ENCODE results near the gene PTRH2.
"Not testable (repeated sequence)": the region's sequence is repeated elsewhere in the genome, so short reads cannot be mapped to it uniquely, and the experiment has no call there.

The PTRH2 gene

DNA sequence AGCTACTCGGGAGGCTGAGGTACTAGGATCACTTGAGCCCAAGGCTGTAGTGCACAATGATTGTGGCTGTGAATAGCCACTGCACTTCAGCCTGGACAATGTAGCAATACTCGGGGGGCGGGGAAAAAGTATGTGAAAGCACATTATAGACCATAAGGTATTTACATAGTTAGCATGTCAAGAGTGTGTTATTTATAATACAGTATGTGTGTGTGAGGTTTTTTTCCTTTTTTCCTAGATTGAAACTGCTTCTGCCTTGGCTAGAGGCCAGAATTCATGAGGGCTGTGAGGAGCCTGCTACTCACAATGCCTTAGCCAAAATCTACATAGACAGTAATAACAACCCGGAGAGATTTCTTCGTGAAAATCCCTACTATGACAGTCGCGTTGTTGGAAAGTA is 30.5 kb downstream of the PTRH2 start:
- Mint-ChIP-seq H3K9me3 (no peaks in the 10 kb centered on the region), H3K4me1 (ENCODE audit: low read depth) (peaks cover 20% of the 10 kb centered on the region), H3K27me3 (no peaks in the 10 kb centered on the region), H3K4me3 (no peak overlapping the region), H3K36me3 (ENCODE audit: low read depth) (peaks cover 94% of the 10 kb centered on the region), H3K27ac (no peak overlapping the region)
- intact Hi-C loops (cut with micrococcal nuclease): no loop called here

DNA sequence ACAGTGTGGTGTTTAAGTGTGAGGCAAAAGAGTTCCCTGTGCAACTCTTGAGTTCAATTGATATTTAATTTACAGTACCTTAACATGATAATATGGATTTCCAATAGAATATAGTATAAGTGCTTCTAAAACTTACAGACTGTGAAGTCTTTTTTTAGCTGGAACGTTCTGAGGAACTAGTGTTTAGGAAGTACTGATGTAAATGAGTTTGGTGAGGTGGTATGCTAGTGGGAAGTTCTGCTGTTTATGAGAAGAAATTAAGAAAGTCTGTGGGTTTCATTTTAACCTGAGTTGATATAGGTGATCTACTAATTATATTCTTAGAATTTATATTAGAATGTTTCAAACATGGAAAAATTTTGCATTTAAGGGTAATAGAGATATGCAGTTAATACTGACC is 32.0 kb downstream of the PTRH2 start:
- peaks cover 94% of the 10 kb centered on the region for H3K36me3 Mint-ChIP-seq (ENCODE audit: low read depth)

DNA sequence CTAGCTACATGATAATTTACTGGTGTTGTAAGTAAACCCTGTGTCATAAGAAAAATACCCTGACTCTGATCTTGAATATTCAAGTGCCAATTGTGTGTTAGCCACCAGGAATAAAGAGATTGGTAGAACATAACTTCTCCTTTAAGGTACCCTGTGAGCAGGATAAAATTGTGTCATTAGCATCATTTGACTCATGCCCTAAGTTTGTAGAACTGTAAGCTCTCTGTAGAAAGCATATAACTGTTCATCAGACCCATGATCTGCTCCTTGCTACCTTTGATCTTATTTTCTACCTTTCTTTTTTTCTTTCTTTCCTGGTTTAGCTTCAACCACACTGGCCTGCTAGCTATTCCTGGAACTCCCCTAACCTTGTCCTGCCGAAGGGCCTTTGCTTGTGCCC is 35.8 kb downstream of the PTRH2 start:
- Mint-ChIP-seq H3K4me1 (ENCODE audit: low read depth) (peaks cover 33% of the 10 kb centered on the region), H3K36me3 (ENCODE audit: low read depth) (peaks cover 83% of the 10 kb centered on the region), H3K27me3 (no peaks in the 10 kb centered on the region), H3K9me3 (no peaks in the 10 kb centered on the region), H3K4me3 (no peak overlapping the region), H3K27ac (no peak overlapping the region)
- intact Hi-C loops (cut with micrococcal nuclease): no loop called here

More for the DNA sequence above, 32.0 kb downstream of the PTRH2 start:
- H3K4me3 Mint-ChIP-seq: no peak overlapping the region
- peaks cover 27% of the 10 kb centered on the region for H3K4me1 Mint-ChIP-seq (ENCODE audit: low read depth)
- intact Hi-C loops (cut with micrococcal nuclease): no loop called here
- H3K27me3 Mint-ChIP-seq: no peaks in the 10 kb centered on the region
- H3K27ac Mint-ChIP-seq: no peak overlapping the region
- no peaks in the 10 kb centered on the region for H3K9me3 Mint-ChIP-seq

DNA sequence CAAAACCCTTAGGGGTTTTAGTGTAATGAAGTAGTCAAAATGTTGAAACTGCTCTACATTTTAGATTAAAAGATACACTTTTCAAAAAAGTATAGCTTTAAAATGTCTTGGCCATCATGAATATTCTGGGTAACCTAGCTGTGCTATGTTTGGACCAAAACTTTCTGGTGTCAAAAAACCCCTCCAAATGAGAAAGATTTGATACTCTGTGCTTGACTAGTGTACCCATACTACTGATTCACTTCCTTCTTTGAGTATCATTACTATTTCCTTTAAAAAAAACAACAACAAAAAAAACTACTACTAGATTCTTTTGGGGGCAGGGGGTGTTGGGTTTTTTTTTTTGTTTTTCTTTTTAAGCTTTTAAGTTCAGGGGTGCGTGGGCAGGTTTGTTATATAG is 37.3 kb downstream of the PTRH2 start:
- Mint-ChIP-seq H3K27ac (peak overlapping the region; percentile 60), H3K36me3 (ENCODE audit: low read depth) (peaks cover 82% of the 10 kb centered on the region), H3K9me3 (no peaks in the 10 kb centered on the region), H3K4me3 (no peak overlapping the region), H3K4me1 (ENCODE audit: low read depth) (peaks cover 28% of the 10 kb centered on the region), H3K27me3 (no peaks in the 10 kb centered on the region)
- intact Hi-C loops (cut with micrococcal nuclease): no loop called here

DNA sequence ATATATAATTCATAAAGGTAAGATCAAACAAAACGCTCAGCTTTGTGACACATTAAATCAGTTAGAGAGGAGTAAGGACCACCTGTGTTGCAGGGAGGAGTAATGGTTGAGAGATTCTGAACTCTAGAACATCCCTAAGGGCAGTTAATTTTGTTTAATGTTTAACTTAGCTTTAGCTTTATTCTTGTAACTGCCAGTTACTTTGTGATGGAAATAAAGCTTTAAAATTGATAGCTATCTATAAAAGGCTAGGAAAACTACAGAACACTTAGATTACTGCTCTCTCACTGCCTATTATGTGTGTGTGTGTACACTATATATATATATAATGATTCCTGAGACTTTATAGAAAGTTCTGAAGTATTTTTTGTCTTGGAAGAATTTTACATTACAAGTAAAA is 37.8 kb downstream of the PTRH2 start:
- Mint-ChIP-seq H3K4me1 (ENCODE audit: low read depth) (peaks cover 22% of the 10 kb centered on the region), H3K27me3 (no peaks in the 10 kb centered on the region), H3K27ac (no peak overlapping the region), H3K9me3 (no peaks in the 10 kb centered on the region), H3K4me3 (no peak overlapping the region), H3K36me3 (ENCODE audit: low read depth) (peaks cover 82% of the 10 kb centered on the region)
- intact Hi-C loops (cut with micrococcal nuclease): no loop called here

DNA sequence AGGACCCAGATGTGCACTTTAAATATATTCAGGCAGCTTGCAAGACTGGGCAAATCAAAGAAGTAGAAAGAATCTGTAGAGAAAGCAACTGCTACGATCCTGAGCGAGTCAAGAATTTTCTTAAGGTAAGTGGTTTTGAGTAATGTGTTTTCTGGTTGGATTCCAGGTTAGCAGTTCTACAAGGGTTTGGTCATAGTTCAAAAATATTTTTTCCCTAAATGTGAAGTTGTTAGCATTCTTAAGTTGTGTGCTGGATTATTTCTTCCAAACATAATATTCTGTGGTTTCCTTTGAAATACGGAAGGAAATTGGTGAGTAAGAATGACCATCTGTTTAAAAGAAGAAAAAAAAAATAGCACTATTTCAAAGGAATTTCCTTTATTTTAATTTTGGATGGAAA is 38.4 kb downstream of the PTRH2 start:
- Mint-ChIP-seq H3K4me1 (ENCODE audit: low read depth) (peaks cover 22% of the 10 kb centered on the region), H3K4me3 (no peak overlapping the region), H3K27me3 (no peaks in the 10 kb centered on the region), H3K36me3 (ENCODE audit: low read depth) (peaks cover 82% of the 10 kb centered on the region), H3K9me3 (no peaks in the 10 kb centered on the region), H3K27ac (peak overlapping the region; percentile 52)
- intact Hi-C loops (cut with micrococcal nuclease): no loop called here

DNA sequence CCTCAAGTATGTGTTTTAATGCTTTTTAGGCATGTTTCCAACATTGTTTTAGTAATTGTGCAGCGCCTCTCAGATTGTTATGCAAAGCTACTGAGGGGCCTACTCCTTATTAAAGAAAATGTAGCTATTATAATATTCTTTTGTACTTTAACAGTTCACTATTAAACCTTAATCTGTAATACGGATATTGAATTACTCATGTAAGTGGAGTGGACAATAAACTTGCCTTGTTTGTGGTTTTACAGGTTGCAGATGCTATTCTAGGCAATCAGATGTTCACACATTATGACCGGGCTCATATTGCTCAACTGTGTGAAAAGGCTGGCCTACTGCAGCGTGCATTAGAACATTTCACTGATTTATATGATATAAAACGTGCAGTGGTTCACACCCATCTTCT is 41.0 kb downstream of the PTRH2 start:
- H3K4me1 Mint-ChIP-seq (ENCODE audit: low read depth): peaks cover 9% of the 10 kb centered on the region
- no peaks in the 10 kb centered on the region for H3K9me3 Mint-ChIP-seq
- peaks cover 85% of the 10 kb centered on the region for H3K36me3 Mint-ChIP-seq (ENCODE audit: low read depth)
- H3K4me3 Mint-ChIP-seq: no peak overlapping the region
- no peaks in the 10 kb centered on the region for H3K27me3 Mint-ChIP-seq
- no peak overlapping the region for H3K27ac Mint-ChIP-seq
- intact Hi-C loops (cut with micrococcal nuclease): no loop called here

DNA sequence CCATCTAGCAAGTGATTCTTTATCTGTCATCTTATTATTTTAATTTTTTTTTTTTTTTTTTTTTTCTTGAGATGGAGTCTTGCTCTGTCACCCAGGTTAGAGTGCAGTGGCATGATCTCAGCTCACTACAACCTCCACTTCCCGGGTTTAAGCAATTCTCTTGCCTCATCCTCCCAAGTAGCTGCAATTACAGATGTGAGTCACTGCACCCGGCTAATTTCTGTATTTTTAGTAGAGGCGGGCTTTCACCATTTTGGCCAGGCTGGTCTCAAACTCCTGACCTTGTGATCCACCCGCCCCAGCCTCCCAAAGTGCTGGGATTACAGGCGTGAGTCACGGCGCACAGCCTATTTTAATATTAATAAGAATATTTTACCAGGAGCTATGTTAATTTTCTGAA is 50.6 kb downstream of the PTRH2 start:
- not testable (repeated sequence) for H3K27me3 Mint-ChIP-seq, H3K4me3 Mint-ChIP-seq, H3K9me3 Mint-ChIP-seq, H3K27ac Mint-ChIP-seq
- H3K36me3 Mint-ChIP-seq (ENCODE audit: low read depth): peaks cover 99% of the 10 kb centered on the region
- intact Hi-C loops (cut with micrococcal nuclease): loop anchor here (5.0 to 10.0 kb wide), 3 partner anchors 36 to 688 kb away; no protein-coding TSS in a partner anchor
- H3K4me1 Mint-ChIP-seq (ENCODE audit: low read depth): peaks cover 16% of the 10 kb centered on the region

DNA sequence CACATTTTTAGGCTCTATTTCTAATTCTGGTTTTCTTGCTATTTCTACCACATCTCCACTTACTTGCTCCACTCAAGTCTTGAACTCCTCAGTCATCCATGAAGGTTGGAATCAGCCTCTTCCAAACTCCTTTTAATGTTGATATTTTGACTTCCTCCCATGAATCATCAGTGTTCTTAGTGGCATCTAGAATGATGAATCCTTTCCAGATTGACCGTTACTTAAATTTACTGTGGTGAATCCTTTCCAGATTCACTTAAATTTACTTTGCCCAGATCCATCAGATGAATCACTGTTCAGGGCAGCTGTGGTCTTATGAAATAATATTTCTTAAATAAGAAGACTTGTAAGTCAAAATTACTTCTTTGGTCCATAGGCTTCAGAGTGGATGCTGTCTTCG is 55.1 kb downstream of the PTRH2 start:
- intact Hi-C loops (cut with micrococcal nuclease): loop anchor here (10.0 kb wide), 2 partner anchors 47 to 693 kb away; no protein-coding TSS in a partner anchor
- Mint-ChIP-seq H3K36me3 (ENCODE audit: low read depth) (peaks cover 99% of the 10 kb centered on the region), H3K27ac (no peak overlapping the region), H3K9me3 (no peaks in the 10 kb centered on the region), H3K4me3 (no peak overlapping the region), H3K27me3 (no peaks in the 10 kb centered on the region), H3K4me1 (ENCODE audit: low read depth) (peaks cover 22% of the 10 kb centered on the region)

DNA sequence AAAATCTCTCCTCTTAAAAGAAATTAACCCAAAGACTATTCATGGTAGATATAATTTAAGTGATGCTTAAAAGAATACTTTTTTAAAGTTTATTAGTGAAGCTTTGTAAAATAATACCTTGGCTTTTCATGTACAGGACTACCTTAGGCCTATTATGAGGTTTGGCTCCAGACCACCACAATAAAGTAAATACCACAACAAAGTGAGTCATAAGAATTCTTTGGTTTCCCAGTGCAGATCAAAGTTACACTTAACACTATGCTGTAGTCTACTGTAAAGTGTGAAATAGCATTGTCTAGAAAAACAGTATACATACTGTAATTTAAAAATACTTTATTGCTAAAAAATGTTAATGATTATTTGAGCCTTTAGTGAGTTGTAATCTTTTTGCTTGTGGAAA is 55.9 kb downstream of the PTRH2 start:
- Mint-ChIP-seq H3K36me3 (ENCODE audit: low read depth) (peaks cover 99% of the 10 kb centered on the region), H3K4me1 (ENCODE audit: low read depth) (peaks cover 30% of the 10 kb centered on the region), H3K9me3 (no peaks in the 10 kb centered on the region), H3K27ac (no peak overlapping the region), H3K4me3 (no peak overlapping the region), H3K27me3 (no peaks in the 10 kb centered on the region)
- intact Hi-C loops (cut with micrococcal nuclease): loop anchor here (10.0 kb wide), 2 partner anchors 47 to 693 kb away; no protein-coding TSS in a partner anchor

DNA sequence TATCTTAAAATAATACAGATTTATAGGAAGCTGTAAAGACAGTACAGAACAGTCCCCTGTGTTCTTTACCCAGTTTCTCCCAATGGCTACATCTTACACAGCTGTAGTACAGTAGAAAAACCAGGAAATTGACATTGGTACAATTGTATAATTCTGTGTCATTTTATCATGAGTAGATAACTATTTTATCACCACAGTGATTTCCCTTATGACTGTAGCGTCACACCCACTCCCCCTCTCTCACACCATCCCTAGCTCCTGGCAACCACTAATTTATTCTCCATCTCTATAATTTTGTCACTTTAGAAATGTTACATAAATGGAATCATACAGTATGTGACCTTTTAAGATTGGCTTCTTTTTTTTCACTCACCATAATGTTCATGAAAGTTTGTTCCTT is 56.6 kb downstream of the PTRH2 start:
- no peak overlapping the region for H3K4me3 Mint-ChIP-seq
- peaks cover 33% of the 10 kb centered on the region for H3K4me1 Mint-ChIP-seq (ENCODE audit: low read depth)
- intact Hi-C loops (cut with micrococcal nuclease): loop anchor here (10.0 kb wide), 2 partner anchors 46 to 694 kb away; no protein-coding TSS in a partner anchor
- H3K9me3 Mint-ChIP-seq: no peaks in the 10 kb centered on the region
- H3K27ac Mint-ChIP-seq: no peak overlapping the region
- H3K36me3 Mint-ChIP-seq (ENCODE audit: low read depth): peaks cover 98% of the 10 kb centered on the region
- H3K27me3 Mint-ChIP-seq: no peaks in the 10 kb centered on the region

DNA sequence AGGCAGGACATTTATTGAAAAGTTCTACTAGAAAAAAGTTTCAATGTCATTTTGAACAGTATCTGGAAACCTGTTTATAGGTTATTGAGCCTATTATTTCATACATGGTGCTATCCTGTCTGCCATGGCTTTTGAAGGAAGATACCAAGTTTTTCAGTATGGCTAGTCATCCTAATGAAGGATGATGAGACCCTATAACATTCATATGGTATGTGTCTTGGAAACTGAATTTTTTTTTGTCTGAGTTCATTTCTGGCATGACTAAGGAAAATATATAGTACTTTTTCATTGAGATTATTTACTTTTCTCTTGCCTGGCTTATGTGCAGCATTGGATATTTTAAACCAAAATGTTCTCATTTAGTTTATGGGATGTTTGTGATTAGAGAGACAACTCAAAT is 57.3 kb downstream of the PTRH2 start:
- H3K36me3 Mint-ChIP-seq (ENCODE audit: low read depth): peaks cover 96% of the 10 kb centered on the region
- no peak overlapping the region for H3K4me3 Mint-ChIP-seq
- H3K4me1 Mint-ChIP-seq (ENCODE audit: low read depth): peaks cover 29% of the 10 kb centered on the region
- H3K9me3 Mint-ChIP-seq: no peaks in the 10 kb centered on the region
- H3K27me3 Mint-ChIP-seq: no peaks in the 10 kb centered on the region
- H3K27ac Mint-ChIP-seq: no peak overlapping the region
- intact Hi-C loops (cut with micrococcal nuclease): loop anchor here (10.0 kb wide), 2 partner anchors 45 to 695 kb away; no protein-coding TSS in a partner anchor

Measured in dendritic cell treated with granulocyte-macrophage colony-stimulating factor and Interleukin-4, amounts not matched to agents 40 ng/mL and 50 ng/mL, for 4 days (primary cell).